HCT116 (cell line): Measurements from ENCODE around the gene KLK12. TPM values are rescaled to one million over a fixed set of nuclear protein-coding genes. Genes with fewer than 3 reads are reported as not detected.

ENCODE experiments used
- ATAC-seq: fragments of 200-7000 bp; cut with Tn5 transposase; 2 replicates; pipeline ENCODE4 v1.9.1; 2020; ENCODE audit warnings: mild to moderate bottlenecking, moderate library complexity
- BruUV-seq: library from RNA; stranded (reverse); fragments of 400-500 nt; replicated peaks from 2 replicates; lab custom pipeline; 2021; lab: Mats Ljungman, UMichigan
- CTCF ChIA-PET: fragments of 300-600 bp; sonication (Branson Sonifier 250); formaldehyde crosslinking; loops from one replicate; lab custom pipeline; 2021; ENCODE audit warnings: antibody characterized with exemption; lab: Charles Lee
- POLR2A ChIA-PET: fragments of 300-600, 350-600 bp; sonication (Branson Sonifier 250); formaldehyde crosslinking; loops from one replicate; lab custom pipeline; 2021; ENCODE audit warnings: antibody characterized with exemption; lab: Charles Lee
- RAD21 ChIA-PET, 2 experiments: fragments of 300-600 bp; sonication (Branson Sonifier 250); formaldehyde crosslinking; loops; one replicate each; lab custom pipeline; 2023; ENCODE audit warnings: low total read pairs in 2 of 2; ENCODE audit not compliant: uncharacterized antibody in 2 of 2, unreplicated experiment in 2 of 2, low non-redundant PET in 1 of 2; lab: Charles Lee
- DNase-seq: peaks from one replicate; pipeline ENCODE4 v3.0.0-alpha.2; 2010; ENCODE audit warnings: low read depth, low spot score
- H2AFZ ChIP-seq: fragments of 200-600 bp; shearing (Covaris generic), sonication (generic); 2 replicates; pipeline ENCODE4 v1.6.1; 2017; ENCODE audit warnings: low read depth, mixed run types, mixed read lengths, antibody characterized with exemption, low read length; ENCODE audit not compliant: poor library complexity, severe bottlenecking
- H3K27ac ChIP-seq: 2 replicates; pipeline ENCODE4 v1.5.1; 2012; ENCODE audit warnings: low read depth, low read length
- H3K27me3 ChIP-seq: fragments of 200-600 bp; sonication (generic); 2 replicates; pipeline ENCODE4 v1.6.1; 2016; ENCODE audit warnings: mixed run types, low read length, mixed read lengths; ENCODE audit not compliant: insufficient read depth
- H3K36me3 ChIP-seq, 2 experiments: fragments of 200-500 bp in 1 of 2; fragments of 200-600 bp in 1 of 2; sonication (Bioruptor generic) in 1 of 2; sonication (generic) in 1 of 2; 2 replicates each; pipeline versions ENCODE4 v1.5.1 to v1.6.1; 2014 to 2016; ENCODE audit warnings: low read length in 2 of 2, inconsistent platforms in 1 of 2, mixed read lengths in 1 of 2, mixed run types in 1 of 2; ENCODE audit not compliant: insufficient read depth in 2 of 2, control insufficient read depth in 1 of 2
- H3K4me1 ChIP-seq, 2 experiments: fragments of 200-600 bp in 1 of 2; sonication (generic) in 1 of 2; 2 replicates each; pipeline versions ENCODE4 v1.5.1 to v1.6.1; 2012 to 2017; ENCODE audit warnings: low read length in 2 of 2, inconsistent platforms in 1 of 2, mild to moderate bottlenecking in 1 of 2, mixed read lengths in 1 of 2, mixed run types in 1 of 2, moderate library complexity in 1 of 2; ENCODE audit not compliant: insufficient read depth in 2 of 2, control insufficient read depth in 1 of 2
- H3K4me2 ChIP-seq: fragments of 200-600 bp; sonication (generic); 2 replicates; pipeline ENCODE4 v1.6.1; 2017; ENCODE audit warnings: mixed run types, low read length, mixed read lengths
- H3K4me3 ChIP-seq, 2 experiments: fragments of 200-600 bp in 1 of 2; sonication (generic) in 1 of 2; replicated peaks in 1 of 2; 2 replicates each; pipeline ENCODE4 v1.5.1; 2011 to 2016; ENCODE audit warnings: low read length in 2 of 2, control low read depth in 1 of 2, low read depth in 1 of 2, mild to moderate bottlenecking in 1 of 2, mixed read lengths in 1 of 2, mixed run types in 1 of 2
- H3K79me2 ChIP-seq: fragments of 200-600 bp; sonication (generic); 2 replicates; pipeline ENCODE4 v1.6.1; 2017; ENCODE audit warnings: mild to moderate bottlenecking, mixed run types, low read length, moderate library complexity, mixed read lengths; ENCODE audit not compliant: insufficient read depth
- H3K9ac ChIP-seq: fragments of 200-600 bp; sonication (generic); 2 replicates; pipeline ENCODE4 v1.6.1; 2016; ENCODE audit warnings: low read length, mixed read lengths
- H3K9me2 ChIP-seq: fragments of 200-600 bp; sonication (generic), shearing (Covaris generic); 2 replicates; pipeline ENCODE4 v1.6.1; 2017; ENCODE audit warnings: mixed run types, mild to moderate bottlenecking, moderate library complexity; ENCODE audit not compliant: insufficient read depth
- H3K9me3 ChIP-seq, 2 experiments: fragments of 200-500 bp in 1 of 2; fragments of 200-600 bp in 1 of 2; sonication (Bioruptor generic) in 1 of 2; sonication (generic) in 1 of 2; 2 replicates each; pipeline ENCODE4 v1.6.1; 2014 to 2017; ENCODE audit warnings: low read length in 2 of 2, mixed read lengths in 2 of 2, inconsistent platforms in 1 of 2, low read depth in 1 of 2, mild to moderate bottlenecking in 1 of 2, mixed run types in 1 of 2, moderate library complexity in 1 of 2; ENCODE audit not compliant: control insufficient read depth in 1 of 2, insufficient read depth in 1 of 2
- H4K20me1 ChIP-seq: fragments of 200-600 bp; sonication (generic), shearing (Covaris generic); 2 replicates; pipeline ENCODE4 v1.6.1; 2017; ENCODE audit warnings: mixed run types, mild to moderate bottlenecking, moderate library complexity; ENCODE audit not compliant: insufficient read depth
- CEBPB ChIP-seq: IDR thresholded peaks from 2 replicates; pipeline ENCODE4 v1.6.1; 2012; ENCODE audit warnings: low read depth
- EGR1 ChIP-seq: IDR thresholded peaks from 2 replicates; pipeline ENCODE4 v1.6.1; 2012; ENCODE audit warnings: low read depth
- ELF1 ChIP-seq: IDR thresholded peaks from 2 replicates; pipeline ENCODE4 v1.6.1; 2012; ENCODE audit warnings: low read depth, borderline replicate concordance
- FOSL1 ChIP-seq: IDR thresholded peaks from 2 replicates; pipeline ENCODE4 v1.6.1; 2012; ENCODE audit warnings: low read depth
- POLR2AphosphoS5 ChIP-seq: IDR thresholded peaks from 2 replicates; pipeline ENCODE4 v1.6.1; 2011; ENCODE audit warnings: mild to moderate bottlenecking, low read depth, low read length, moderate library complexity
- SIN3A ChIP-seq: IDR thresholded peaks from 2 replicates; pipeline ENCODE4 v1.6.1; 2012; ENCODE audit warnings: low read depth
- SP1 ChIP-seq: IDR thresholded peaks from 2 replicates; pipeline ENCODE4 v1.6.1; 2012; ENCODE audit warnings: low read depth
- SRF ChIP-seq: IDR thresholded peaks from 2 replicates; pipeline ENCODE4 v1.6.1; 2012; ENCODE audit warnings: low read depth
- ZFX ChIP-seq: fragments of 450-650 bp; IDR thresholded peaks from 2 replicates; pipeline ENCODE4 v1.6.1; 2017
- intact Hi-C: fragments of 100-400 bp; cut with micrococcal nuclease; formaldehyde crosslinking; loops from 2 replicates; pipeline ENCODE4 v1.10.0; 2022
- total RNA-seq: library from RNA; stranded (reverse); gene quantifications from one replicate; pipeline ENCODE4 v1.2.1, GENCODE V29; 2021; ENCODE audit not compliant: unreplicated experiment
- TF ChIP-seq, protein P1 (sequence below), 3 experiments: fragments of 200-600 bp in 1 of 3; sonication (generic) in 1 of 3; IDR thresholded peaks in 2 of 3; conservative IDR thresholded peaks in 1 of 3; 2 replicates each; pipeline ENCODE4 v1.5.1; 2012 to 2017; ENCODE audit warnings: low read depth in 2 of 3, low read length in 2 of 3, antibody characterized with exemption in 1 of 3, borderline replicate concordance in 1 of 3, control low read depth in 1 of 3, mild to moderate bottlenecking in 1 of 3, mixed read lengths in 1 of 3, mixed run types in 1 of 3, moderate library complexity in 1 of 3; ENCODE audit not compliant: insufficient read depth in 1 of 3
- TF ChIP-seq, protein P2 (sequence below): IDR thresholded peaks from 2 replicates; pipeline ENCODE4 v1.6.1; 2012

KLK12 gene
- total RNA-seq, 1 experiment from 2014 or later: not detected

DNA sequence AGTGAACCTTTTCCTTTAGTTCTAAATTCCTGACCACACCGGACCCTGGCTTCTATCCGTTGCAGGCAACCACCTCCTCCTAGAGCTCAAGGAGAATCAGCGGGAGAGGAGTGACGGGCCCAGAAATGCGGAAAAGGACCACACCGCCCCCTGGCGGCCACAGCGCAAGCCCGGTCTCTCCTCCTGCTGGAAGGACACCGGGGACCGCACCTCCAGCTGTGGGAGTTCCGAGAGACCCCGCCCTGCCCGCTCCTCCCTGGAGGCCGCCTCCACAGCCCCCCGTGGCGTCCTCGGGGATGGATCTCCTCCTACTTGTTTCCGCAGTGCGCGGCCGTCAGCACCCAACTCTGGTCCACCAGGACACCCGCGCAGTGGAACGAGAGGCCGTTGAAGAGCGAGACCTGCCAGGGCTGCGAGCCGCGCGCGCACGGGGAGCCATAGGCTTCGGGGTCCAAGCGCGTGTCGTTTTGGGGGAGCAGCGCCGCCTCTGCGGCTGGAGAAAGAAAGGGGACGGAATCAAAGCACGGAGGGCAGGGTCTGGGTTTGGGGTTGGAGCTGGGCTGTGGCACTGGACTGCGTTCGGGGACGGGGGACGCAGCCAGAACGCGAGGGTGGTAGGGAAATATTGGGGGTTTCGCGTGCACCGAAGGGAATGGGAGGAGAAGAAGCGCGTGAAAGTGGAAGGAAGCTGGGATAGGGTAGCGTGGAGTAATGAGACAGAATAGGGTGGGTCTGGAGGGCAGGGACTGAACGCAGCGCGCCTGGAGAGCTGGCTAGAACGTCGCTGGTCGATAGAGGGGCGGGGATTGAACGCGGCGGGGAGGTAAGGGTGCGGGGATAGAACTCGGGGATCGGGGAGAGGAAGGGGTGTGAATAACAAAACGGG is 17.8 kb downstream of the KLK12 start (continued):
- TF ChIP-seq SRF (no peak), SP1 (peak; percentile 60; the same call in 1 of the 2 replicates), FOSL1 (no peak), ELF1 (no peak; the same call in 1 of the 2 replicates), CEBPB (no peak), POLR2AphosphoS5 (no peak), ZFX (no peak)

DNA sequence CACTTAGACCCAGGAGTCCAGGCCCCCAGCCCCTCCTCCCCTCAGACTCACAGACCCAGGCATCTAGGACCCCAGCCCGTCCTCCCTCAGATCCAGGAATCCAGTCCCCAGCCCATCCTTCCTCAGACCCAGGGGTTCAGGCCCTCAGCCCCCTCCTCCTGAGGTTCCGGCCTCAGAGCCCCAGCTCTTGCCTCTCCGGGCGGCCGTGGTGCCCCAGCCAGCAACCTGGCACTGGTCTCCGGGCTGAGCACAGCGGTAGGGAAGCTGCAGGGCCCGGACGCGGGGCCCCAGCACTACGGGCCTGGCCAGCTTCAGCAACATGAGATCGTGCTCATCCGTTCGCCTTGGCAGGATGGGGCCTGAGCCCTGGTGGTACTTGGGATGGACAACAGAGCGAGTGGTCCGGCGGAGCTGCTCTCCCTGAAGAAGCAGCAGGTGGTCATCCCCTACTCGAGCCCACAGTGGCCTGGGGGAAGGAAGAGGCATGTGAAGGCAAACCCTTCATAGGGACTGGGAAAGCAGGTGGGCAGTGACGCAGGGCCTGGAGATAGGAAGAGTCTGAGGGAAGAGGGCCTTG is 19.0 kb downstream of the KLK12 start:
- DNase-seq: no peak
- no peaks in the 10 kb centered on the region for H3K9me2 ChIP-seq
- no peak for TF ChIP-seq EGR1
- TF ChIP-seq, protein P1, sequence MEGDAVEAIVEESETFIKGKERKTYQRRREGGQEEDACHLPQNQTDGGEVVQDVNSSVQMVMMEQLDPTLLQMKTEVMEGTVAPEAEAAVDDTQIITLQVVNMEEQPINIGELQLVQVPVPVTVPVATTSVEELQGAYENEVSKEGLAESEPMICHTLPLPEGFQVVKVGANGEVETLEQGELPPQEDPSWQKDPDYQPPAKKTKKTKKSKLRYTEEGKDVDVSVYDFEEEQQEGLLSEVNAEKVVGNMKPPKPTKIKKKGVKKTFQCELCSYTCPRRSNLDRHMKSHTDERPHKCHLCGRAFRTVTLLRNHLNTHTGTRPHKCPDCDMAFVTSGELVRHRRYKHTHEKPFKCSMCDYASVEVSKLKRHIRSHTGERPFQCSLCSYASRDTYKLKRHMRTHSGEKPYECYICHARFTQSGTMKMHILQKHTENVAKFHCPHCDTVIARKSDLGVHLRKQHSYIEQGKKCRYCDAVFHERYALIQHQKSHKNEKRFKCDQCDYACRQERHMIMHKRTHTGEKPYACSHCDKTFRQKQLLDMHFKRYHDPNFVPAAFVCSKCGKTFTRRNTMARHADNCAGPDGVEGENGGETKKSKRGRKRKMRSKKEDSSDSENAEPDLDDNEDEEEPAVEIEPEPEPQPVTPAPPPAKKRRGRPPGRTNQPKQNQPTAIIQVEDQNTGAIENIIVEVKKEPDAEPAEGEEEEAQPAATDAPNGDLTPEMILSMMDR (IDR thresholded peaks at IDR 0.05 in 2 of 3, conservative IDR thresholded peaks at IDR 0.05 in 1 of 3; ENCODE audit: borderline replicate concordance in 1 of 3, insufficient read depth in 1 of 3, low read depth in 2 of 3, low read length in 2 of 3): no peak
- no peak for TF ChIP-seq SP1
- TF ChIP-seq SIN3A: no peak
- TF ChIP-seq, protein P2, sequence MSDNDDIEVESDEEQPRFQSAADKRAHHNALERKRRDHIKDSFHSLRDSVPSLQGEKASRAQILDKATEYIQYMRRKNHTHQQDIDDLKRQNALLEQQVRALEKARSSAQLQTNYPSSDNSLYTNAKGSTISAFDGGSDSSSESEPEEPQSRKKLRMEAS: no peak
- TF ChIP-seq POLR2AphosphoS5: no peak
- TF ChIP-seq CEBPB: no peak
- no peak for ATAC-seq
- H3K9ac ChIP-seq: no peak overlapping the region
- no peak overlapping the region; the same call in 1 of the 2 replicates for H3K27ac ChIP-seq
- ChIA-PET POLR2A (no interaction called here), CTCF (interaction anchor here (0.7 to 7.3 kb wide), 3 partner anchors 46 to 93 kb away, joined by 3 to 140 read pairs (median 27); no protein-coding TSS in a partner anchor), RAD21 (interaction anchor here in 1 of 2 experiments (1.2 to 1.8 kb wide), 2 partner anchors 82 to 93 kb away, joined by 3 to 4 read pairs; no protein-coding TSS in a partner anchor)
- H3K36me3 ChIP-seq: no peaks in the 10 kb centered on the region
- H3K4me2 ChIP-seq: peak overlapping the region; percentile 13; the same call in 1 of the 2 replicates
- peaks cover 14 to 63% of the 10 kb centered on the region in 2 experiments for H3K4me1 ChIP-seq
- H3K79me2 ChIP-seq: no peaks in the 10 kb centered on the region
- H2AFZ ChIP-seq: no peak overlapping the region
- H3K27me3 ChIP-seq: no peaks in the 10 kb centered on the region
- H3K4me3 ChIP-seq: no peak overlapping the region
- no peaks in the 10 kb centered on the region for H4K20me1 ChIP-seq
- no peaks in the 10 kb centered on the region for H3K9me3 ChIP-seq
- BruUV-seq: no TSS peak
- intact Hi-C loops: loop anchor here (1.0 to 2.0 kb wide), 2 partner anchors 47 to 83 kb away; partner anchors contain the start of gene KLK6
